GM19239 (cell line): ENCODE measurements around the gene CCDC30.
"Not testable (repeated sequence)": the region's sequence is repeated elsewhere in the genome, so short reads cannot be mapped to it uniquely, and the experiment has no call there.

Experiments
- DNase-seq: peaks from one replicate; pipeline ENCODE4 v3.0.0; 2011; ENCODE audit warnings: low spot score; ENCODE audit not compliant: insufficient read length
- FAIRE-seq: peaks from 2 replicates; lab custom pipeline; 2011; peaks lifted over from hg19 to GRCh38; lab: Jason Lieb, UNC

Gene CCDC30

GRCh38 chr1:42449256-42449655 is 13.8 kb upstream of the CCDC30 start:
- no peak for FAIRE-seq

GRCh38 chr1:42450061-42450460 is 13.0 kb upstream of the CCDC30 start:
- DNase-seq (no peak), FAIRE-seq (no peak)

More at GRCh38 chr1:42449256-42449655, 13.8 kb upstream of the CCDC30 start:
- no peak for DNase-seq

GRCh38 chr1:42453386-42453785 is 9.7 kb upstream of the CCDC30 start:
- FAIRE-seq (no peak), DNase-seq (no peak)

DNA sequence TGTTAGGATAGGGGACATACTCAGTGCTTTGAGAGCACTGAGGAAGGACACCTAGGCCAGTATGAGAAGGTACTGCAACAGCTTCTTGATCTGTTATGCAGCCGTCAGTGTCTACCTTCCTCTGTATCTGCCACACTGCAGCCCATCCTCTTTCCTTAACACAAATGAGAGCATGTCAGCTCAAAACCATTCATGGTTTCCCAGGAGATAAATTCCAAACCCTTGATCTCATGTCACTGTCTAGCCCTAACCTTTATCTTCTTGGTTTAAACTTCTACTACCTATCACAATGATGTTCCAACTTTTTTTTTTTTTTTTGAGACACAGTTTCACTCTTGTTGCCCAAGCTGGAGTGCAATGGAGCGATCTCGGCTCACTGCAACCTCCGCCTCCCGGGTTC is 8.7 kb upstream of the CCDC30 start:
- DNase-seq, result no peak
- FAIRE-seq, result no peak

DNA sequence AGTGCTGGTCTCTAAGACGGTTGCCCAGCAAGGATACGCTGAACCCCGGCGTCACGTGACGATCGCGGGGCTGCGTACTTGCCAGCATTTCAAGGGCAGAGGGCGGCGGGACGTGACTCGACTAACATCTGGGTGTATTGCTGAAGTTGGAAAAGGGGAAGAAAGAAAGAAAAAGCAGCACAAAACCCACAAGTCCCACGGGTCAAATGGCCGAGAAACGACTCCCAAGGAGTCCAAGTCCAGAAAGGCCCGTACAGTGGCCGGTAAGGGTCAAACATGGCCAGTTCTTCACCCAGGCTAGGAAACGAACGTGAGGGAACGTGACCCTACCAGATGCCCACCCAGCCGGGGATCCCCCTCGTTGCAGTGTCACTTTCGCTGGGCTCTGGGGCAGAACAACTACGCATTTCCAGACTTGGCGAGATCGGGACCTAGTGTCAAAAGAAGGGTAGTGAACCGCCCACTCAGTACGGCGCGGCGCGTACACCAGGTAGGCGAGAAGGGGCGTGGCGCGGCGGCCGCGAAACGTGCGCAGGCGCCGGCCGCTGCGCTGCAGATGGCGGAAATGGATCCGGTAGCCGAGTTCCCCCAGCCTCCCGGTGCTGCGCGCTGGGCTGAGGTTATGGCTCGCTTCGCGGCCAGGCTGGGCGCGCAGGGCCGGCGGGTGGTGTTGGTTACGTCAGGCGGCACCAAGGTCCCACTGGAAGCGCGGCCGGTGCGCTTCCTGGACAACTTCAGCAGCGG is 6.9 kb upstream of the CCDC30 start, which contains the start of the genes PPCS and ZMYND12:
PPCS (plus strand) TSS at position 534 of the 744 bp plus-strand sequence; CDS start at position 557, 23 bp downstream.
ZMYND12 (minus strand) TSS at position 13 of the 744 bp plus-strand sequence. CDS start 25 bp downstream, outside the sequence.
- DNase-seq (peak; percentile 77), FAIRE-seq (peak; percentile 85)

DNA sequence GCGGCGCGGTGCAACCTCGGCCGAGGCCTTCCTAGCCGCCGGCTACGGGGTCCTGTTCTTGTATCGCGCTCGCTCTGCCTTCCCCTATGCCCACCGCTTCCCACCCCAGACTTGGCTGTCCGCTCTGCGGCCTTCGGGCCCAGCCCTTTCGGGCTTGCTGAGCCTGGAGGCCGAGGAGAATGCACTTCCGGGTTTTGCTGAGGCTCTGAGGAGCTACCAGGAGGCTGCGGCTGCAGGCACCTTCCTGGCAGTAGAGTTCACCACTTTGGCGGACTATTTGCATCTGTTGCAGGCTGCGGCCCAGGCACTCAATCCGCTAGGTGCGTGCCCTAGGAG is 6.4 kb upstream of the CCDC30 start:
- DNase-seq (peak; percentile 62), FAIRE-seq (peak; percentile 69)

DNA sequence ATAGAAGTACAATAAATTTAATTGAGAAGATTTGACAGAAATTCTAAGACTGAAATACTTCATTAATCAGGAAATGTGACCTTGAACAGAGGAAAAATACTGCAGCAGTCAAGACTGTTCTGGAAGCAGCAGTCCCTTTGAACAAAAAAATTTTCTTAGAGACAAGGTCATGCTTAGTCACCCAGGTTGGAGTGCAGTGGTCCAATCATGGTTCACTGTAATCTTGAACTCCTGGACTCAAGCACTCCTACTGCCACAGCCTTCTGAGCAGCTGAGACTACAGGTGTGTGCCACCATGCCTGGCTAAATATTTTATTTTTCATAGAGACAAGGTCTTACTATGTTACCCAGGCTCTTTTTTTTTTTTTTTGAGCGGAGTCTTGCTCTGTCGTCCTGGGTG is 1.9 kb upstream of the CCDC30 start:
- no peak for FAIRE-seq

GRCh38 chr1:42463921-42464320 is 835 bp downstream of the CCDC30 start:
- no peak for FAIRE-seq
- no peak for DNase-seq

More for the DNA sequence above, 1.9 kb upstream of the CCDC30 start:
- DNase-seq, result no peak

DNA sequence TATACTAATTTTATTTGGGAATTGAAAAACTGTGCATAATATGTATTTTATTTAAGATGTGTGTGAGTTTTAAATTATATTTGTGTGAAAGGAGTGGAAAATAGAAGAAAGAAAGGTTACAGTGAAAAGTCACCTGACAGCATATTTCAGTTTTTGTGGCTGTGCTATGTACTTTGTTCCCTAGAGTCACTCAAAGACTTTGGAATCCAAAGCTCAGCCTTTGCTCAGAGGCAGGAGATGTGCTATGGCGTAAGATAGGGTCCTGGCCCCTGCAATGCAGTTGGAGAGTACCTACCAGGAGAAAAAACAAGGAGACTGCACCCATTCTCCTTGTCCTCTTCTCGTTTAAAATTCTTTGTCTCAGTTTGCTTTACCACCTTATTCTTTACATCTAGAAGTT is 2.9 kb downstream of the CCDC30 start:
- no peak for DNase-seq
- FAIRE-seq, result no peak

- peak; percentile 40 for FAIRE-seq
Measured at GRCh38 chr1:42469727-42470126, 6.6 kb downstream of the CCDC30 start.

GRCh38 chr1:42476605-42477004 is 13.5 kb downstream of the CCDC30 start:
- FAIRE-seq (no peak), DNase-seq (no peak)

More at GRCh38 chr1:42469727-42470126, 6.6 kb downstream of the CCDC30 start:
- DNase-seq, result no peak

GRCh38 chr1:42477354-42477753 is 14.3 kb downstream of the CCDC30 start:
- FAIRE-seq, DNase-seq: not testable (repeated sequence)

DNA sequence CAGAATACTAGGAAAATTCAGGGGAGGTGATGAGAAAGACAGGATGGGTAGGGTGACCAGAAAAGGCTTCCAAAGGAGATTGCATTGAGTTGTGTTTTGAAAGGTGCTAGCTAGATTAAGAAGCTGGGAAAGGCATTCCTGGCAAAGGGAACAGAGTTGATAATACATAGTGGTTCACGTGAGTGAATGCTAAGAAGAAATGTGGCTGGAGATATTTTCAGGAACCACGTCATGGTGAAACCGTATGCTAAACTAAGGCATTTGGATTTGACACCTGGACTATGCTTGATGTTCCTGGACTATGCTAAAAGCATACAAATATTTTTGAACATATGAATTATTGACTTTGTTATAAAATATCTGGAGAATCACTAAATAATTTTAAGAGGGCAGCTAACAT is 14.7 kb downstream of the CCDC30 start:
- no peak for DNase-seq
- no peak for FAIRE-seq

GRCh38 chr1:42479621-42480020 is 16.5 kb downstream of the CCDC30 start:
- DNase-seq (no peak), FAIRE-seq (no peak)

DNA sequence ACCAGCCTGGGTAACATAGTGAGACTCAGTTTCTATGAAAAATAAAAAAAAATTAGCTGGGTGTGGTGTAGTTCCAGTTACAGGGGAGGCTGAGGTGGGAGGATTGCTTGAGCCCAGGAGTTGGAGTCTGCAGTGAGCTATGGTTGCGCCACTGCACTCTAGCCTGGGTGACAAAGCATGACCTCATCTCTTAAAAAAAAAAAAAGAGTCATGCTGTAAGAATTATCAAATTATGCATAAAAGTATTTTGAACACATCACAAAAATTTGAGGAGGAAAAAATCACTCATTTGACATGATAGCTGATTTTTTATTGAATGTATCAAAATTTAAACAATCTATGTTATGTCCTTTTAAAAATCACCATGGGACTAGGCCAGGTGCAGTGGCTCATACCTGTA is 17.8 kb downstream of the CCDC30 start:
- FAIRE-seq (no peak), DNase-seq (no peak)

GRCh38 chr1:42482635-42483153 is 19.6 kb downstream of the CCDC30 start:
- FAIRE-seq, result no peak
- no peak for DNase-seq

- no peak for FAIRE-seq
- no peak for DNase-seq
Measured at GRCh38 chr1:42484382-42484781, 21.3 kb downstream of the CCDC30 start.

DNA sequence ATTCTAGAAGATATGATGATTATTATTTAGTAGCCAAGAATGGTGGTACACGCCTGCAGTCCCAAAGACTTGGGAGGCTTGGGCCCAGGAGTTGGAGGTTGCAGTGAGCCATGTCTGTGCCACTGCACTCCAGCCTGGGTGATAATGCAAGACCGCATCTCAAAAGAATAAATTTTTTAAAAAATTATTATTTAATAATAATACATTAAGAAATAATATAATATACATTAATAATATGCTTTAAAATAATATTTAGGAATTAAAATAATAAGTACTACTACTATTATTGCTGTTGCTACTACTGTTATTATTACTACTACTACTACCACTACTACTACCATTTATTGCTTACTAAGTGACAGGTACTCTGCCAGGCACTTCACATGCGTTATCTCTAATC is 27.2 kb downstream of the CCDC30 start:
- FAIRE-seq (no peak), DNase-seq (no peak)

DNA sequence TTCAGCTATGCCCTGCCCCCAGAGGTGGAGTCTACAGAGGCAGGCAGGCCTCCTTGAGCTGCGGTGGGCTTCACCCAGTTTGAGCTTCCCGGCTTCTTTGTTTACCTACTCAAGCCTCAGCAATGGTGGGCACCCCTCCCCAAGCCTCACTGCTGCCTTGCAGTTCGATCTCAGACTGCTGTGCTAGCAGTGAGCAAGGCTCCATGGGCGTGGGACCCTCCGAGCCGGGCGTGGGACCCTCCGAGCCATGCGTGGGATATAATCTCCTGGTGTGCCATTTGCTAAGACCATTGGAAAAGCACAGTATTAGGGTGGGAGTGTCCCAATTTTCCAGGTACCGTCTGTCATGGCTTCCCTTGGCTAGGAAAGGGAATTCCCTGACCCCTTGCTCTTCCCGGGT is 38.9 kb downstream of the CCDC30 start:
- not testable (repeated sequence) for FAIRE-seq, DNase-seq

DNA sequence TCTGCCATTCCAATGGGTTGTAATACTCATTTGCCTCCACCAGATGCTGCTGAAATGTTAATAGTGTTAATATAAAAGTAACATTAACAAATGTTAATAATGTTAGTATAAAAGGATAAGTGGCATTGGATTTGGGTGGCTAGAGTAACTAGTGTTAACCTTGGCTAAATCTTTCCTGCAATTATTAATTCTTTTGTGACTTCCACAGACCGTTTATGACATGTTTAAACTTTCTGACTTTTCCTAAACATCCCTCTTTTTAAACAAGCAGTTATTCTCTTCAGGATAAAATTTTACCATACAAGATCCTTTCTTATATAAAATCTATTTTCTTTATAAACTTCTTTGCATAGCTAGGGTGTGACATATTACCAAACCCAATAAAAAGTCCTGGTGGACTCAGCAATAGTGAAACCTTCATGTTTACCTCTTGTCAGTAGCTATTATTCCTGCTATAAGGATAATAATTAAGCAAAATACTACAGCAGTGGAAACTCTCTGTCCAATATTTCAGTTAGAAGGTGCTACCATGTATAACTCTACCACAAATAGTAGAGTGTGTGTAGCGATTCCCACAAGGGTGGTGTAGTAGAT is 41.5 kb downstream of the CCDC30 start:
- DNase-seq (no peak), FAIRE-seq (no peak)

DNA sequence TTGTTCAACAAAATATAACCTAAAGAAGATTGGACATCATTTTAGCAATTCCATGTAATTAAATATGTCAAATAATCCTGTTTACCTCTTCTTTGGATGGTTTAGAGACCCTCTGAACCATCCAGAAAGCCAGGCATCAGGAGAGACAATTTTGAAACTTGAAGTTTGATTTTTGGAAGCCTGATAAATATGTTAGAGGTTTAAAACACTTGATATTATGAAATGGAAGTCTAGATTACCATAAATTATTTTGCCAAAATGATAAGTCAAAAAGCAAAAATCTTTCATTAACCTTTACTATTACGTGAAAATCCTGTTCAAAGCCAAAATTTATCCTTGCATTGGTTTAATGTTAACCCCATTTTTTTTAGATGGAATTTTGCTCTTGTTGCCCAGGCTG is 43.5 kb downstream of the CCDC30 start:
- no peak for DNase-seq
- no peak for FAIRE-seq
